Karpas-422 (cell line): Measurements from ENCODE around the gene KCNK4. TPM values are rescaled to one million over a fixed set of nuclear protein-coding genes. Genes with fewer than 3 reads are reported as not detected.
"Not testable (repeated sequence)": the region's sequence is repeated elsewhere in the genome, so short reads cannot be mapped to it uniquely, and the experiment has no call there.

Experiments used
- DNase-seq: peaks from one replicate; pipeline ENCODE4 v3.0.0-alpha.2; 2015
- H2AFZ ChIP-seq: fragments of 200-600 bp; sonication (generic); 2 replicates; pipeline ENCODE4 v1.6.1; 2014; ENCODE audit warnings: antibody characterized with exemption, low read length, mixed read lengths
- H3K27ac ChIP-seq: fragments of 200-600 bp; sonication (generic); 2 replicates; pipeline ENCODE4 v1.5.1; 2014; ENCODE audit warnings: mild to moderate bottlenecking, low read length, moderate library complexity
- H3K27me3 ChIP-seq: fragments of 200-600 bp; sonication (generic); 2 replicates; pipeline ENCODE4 v1.6.1; 2014; ENCODE audit warnings: low read length, mixed read lengths
- H3K36me3 ChIP-seq: fragments of 200-600 bp; sonication (generic); 2 replicates; pipeline ENCODE4 v1.6.1; 2014; ENCODE audit warnings: low read length, mixed read lengths; ENCODE audit not compliant: insufficient read depth
- H3K4me1 ChIP-seq: fragments of 200-600 bp; sonication (generic); 2 replicates; pipeline ENCODE4 v1.6.1; 2014; ENCODE audit warnings: mild to moderate bottlenecking, low read length, mixed read lengths
- H3K4me2 ChIP-seq: fragments of 200-600 bp; sonication (generic); 2 replicates; pipeline ENCODE4 v1.6.1; 2014; ENCODE audit warnings: low read length, low read depth, mild to moderate bottlenecking; ENCODE audit not compliant: poor library complexity, severe bottlenecking
- H3K4me3 ChIP-seq: fragments of 200-600 bp; sonication (generic); 2 replicates; pipeline ENCODE4 v1.5.1; 2014; ENCODE audit warnings: mild to moderate bottlenecking, antibody characterized with exemption, low read length, mixed read lengths
- H3K79me2 ChIP-seq: fragments of 200-600 bp; sonication (generic); 2 replicates; pipeline ENCODE4 v1.6.1; 2014; ENCODE audit warnings: mild to moderate bottlenecking, low read length, mixed read lengths
- H3K9ac ChIP-seq: fragments of 200-600 bp; sonication (generic); 2 replicates; pipeline ENCODE4 v1.6.0; 2014; ENCODE audit warnings: low read length
- H3K9me2 ChIP-seq: fragments of 200-600 bp; sonication (generic), shearing (Covaris generic); replicated peaks from 2 replicates; pipeline ENCODE4 v1.6.0; 2014; ENCODE audit warnings: mild to moderate bottlenecking, low read length, moderate library complexity; ENCODE audit not compliant: insufficient read depth
- H3K9me3 ChIP-seq: fragments of 300-700, 200-600 bp; sonication (generic); 2 replicates; pipeline ENCODE4 v1.6.1; 2014; ENCODE audit warnings: low read length, mixed read lengths
- H4K20me1 ChIP-seq: fragments of 200-600 bp; sonication (generic); 2 replicates; pipeline ENCODE4 v1.6.1; 2014; ENCODE audit warnings: mild to moderate bottlenecking, antibody characterized with exemption, low read length, low read depth; ENCODE audit not compliant: insufficient read depth
- total RNA-seq: library from RNA; depleted of rRNA; stranded (reverse); fragments of >200 nt; shearing (Covaris generic); gene quantifications from 2 replicates; pipeline ENCODE4 v1.2.3, GENCODE V29; 2014; ENCODE audit warnings: low replicate concordance

Gene KCNK4
- total RNA-seq, 1 experiment from 2014 or later = not detected

DNA sequence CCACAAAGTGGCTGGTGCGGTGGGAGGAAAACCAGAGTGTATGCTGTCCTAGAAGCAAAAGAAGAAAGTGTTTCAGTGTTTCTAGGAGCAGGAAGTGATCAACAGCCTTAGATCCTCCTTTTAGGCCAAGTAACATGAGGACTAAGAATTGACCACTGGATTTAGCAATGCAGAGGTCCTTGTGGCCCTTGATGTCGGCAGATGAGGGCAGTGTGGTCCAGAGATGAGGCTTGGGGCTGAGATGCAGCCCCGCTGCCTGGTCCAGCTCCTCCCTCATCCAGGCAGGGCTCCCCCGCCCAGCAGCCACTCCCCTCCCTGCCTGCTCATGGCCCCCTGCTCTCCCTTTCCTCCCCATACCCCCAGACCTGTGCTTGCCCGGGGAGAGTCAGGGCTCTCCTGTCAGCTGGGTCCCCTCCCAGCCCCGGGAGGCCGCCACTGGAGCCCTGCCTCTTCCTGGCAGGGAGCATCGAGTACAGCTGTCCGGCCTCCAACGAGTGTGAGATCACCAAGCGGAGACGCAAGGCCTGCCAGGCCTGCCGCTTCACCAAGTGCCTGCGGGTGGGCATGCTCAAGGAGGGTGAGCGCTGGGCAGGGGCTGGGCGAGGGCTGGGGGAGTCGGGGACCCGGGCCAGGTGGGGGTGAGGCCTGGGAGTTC lies 22.5 kb downstream of the KCNK4 start:
- Histone ChIP-seq H2AFZ (no peak overlapping the region), H3K9ac (0 out of 2 replicates have a peak overlapping the region, but pooled peaks have one; percentile 20), H4K20me1 (0 out of 2 replicates have a peak, but pooled peaks cover 5% of the 10 kb centered on the region), H3K36me3 (peaks cover 5% of the 10 kb centered on the region; the same call in 1 of the 2 replicates), H3K4me2 (no peak overlapping the region), H3K9me2 (no peaks in the 10 kb centered on the region), H3K4me1 (peaks cover 34% of the 10 kb centered on the region), H3K27me3 (no peaks in the 10 kb centered on the region), H3K27ac (no peak overlapping the region), H3K79me2 (peaks cover 20% of the 10 kb centered on the region), H3K4me3 (no peak overlapping the region), H3K9me3 (no peaks in the 10 kb centered on the region)
- no peak for DNase-seq

DNA sequence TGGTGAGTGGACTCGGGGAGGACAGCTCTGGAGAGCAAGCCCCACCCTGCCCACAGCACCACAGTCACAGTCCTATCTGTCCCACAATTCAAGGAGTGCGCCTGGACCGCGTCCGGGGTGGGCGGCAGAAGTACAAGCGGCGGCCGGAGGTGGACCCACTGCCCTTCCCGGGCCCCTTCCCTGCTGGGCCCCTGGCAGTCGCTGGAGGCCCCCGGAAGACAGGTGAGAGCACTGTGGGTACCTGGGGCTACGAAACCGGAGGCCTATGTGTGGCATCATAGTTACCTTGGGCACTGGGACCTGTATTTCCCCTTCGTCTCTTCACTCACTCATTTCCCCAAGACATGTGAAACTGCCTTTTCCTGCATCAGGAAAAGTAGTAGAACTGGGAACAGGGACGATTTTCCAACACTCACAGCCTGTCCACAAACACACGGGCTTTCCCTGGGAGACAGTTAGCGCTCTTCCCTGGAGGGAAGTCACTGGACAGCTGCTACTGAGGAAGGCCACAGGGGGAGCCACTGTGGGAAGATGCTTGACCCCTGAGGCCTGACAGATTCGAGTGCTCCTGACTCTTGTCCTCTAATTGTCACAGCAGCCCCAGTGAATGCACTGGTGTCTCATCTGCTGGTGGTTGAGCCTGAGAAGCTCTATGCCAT lies 23.2 kb downstream of the KCNK4 start:
- H3K27me3 ChIP-seq = no peaks in the 10 kb centered on the region
- no peak overlapping the region for H2AFZ ChIP-seq
- DNase-seq = no peak
- H3K9me3 ChIP-seq = no peaks in the 10 kb centered on the region
- H3K4me2 ChIP-seq = no peak overlapping the region
- no peaks in the 10 kb centered on the region for H3K9me2 ChIP-seq
- 0 out of 2 replicates have a peak, but pooled peaks cover 5% of the 10 kb centered on the region for H4K20me1 ChIP-seq
- peaks cover 5% of the 10 kb centered on the region; the same call in 1 of the 2 replicates for H3K36me3 ChIP-seq
- H3K79me2 ChIP-seq = peaks cover 24% of the 10 kb centered on the region
- H3K27ac ChIP-seq = no peak overlapping the region
- no peak overlapping the region for H3K4me3 ChIP-seq
- H3K9ac ChIP-seq = no peak overlapping the region
- H3K4me1 ChIP-seq = peaks cover 40% of the 10 kb centered on the region

DNA sequence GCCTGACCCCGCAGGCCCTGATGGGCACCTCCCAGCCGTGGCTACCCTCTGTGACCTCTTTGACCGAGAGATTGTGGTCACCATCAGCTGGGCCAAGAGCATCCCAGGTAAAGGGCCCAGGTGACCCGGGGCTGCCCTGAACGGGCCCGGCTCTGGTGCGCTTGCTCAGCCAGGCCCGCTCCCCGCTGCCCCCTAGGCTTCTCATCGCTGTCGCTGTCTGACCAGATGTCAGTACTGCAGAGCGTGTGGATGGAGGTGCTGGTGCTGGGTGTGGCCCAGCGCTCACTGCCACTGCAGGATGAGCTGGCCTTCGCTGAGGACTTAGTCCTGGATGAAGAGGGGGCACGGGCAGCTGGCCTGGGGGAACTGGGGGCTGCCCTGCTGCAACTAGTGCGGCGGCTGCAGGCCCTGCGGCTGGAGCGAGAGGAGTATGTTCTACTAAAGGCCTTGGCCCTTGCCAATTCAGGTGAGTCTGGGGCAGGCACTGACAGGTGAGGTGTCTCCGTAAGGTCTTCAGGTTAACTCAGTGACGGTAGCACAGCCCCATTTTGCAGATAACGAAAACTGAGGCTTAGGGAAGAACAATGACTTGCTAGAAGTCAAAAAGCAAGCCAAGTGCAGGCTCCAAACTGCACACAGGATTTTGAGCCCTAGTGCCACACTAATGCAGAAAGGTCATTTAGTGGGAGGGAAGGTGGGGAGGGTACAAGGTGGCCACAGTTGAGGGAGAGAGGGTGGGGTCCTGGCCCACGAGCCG lies 23.9 kb downstream of the KCNK4 start:
- Histone ChIP-seq H3K27me3 (no peaks in the 10 kb centered on the region), H3K9me2 (no peaks in the 10 kb centered on the region), H4K20me1 (0 out of 2 replicates have a peak, but pooled peaks cover 5% of the 10 kb centered on the region), H3K9ac (peak overlapping the region; percentile 94), H2AFZ (no peak overlapping the region), H3K4me3 (peak overlapping the region; percentile 93; the same call in 1 of the 2 replicates), H3K36me3 (peaks cover 5% of the 10 kb centered on the region; the same call in 1 of the 2 replicates), H3K9me3 (no peaks in the 10 kb centered on the region), H3K27ac (no peak overlapping the region), H3K79me2 (peaks cover 25% of the 10 kb centered on the region), H3K4me1 (peaks cover 44% of the 10 kb centered on the region), H3K4me2 (peak overlapping the region; percentile 96)
- no peak for DNase-seq

DNA sequence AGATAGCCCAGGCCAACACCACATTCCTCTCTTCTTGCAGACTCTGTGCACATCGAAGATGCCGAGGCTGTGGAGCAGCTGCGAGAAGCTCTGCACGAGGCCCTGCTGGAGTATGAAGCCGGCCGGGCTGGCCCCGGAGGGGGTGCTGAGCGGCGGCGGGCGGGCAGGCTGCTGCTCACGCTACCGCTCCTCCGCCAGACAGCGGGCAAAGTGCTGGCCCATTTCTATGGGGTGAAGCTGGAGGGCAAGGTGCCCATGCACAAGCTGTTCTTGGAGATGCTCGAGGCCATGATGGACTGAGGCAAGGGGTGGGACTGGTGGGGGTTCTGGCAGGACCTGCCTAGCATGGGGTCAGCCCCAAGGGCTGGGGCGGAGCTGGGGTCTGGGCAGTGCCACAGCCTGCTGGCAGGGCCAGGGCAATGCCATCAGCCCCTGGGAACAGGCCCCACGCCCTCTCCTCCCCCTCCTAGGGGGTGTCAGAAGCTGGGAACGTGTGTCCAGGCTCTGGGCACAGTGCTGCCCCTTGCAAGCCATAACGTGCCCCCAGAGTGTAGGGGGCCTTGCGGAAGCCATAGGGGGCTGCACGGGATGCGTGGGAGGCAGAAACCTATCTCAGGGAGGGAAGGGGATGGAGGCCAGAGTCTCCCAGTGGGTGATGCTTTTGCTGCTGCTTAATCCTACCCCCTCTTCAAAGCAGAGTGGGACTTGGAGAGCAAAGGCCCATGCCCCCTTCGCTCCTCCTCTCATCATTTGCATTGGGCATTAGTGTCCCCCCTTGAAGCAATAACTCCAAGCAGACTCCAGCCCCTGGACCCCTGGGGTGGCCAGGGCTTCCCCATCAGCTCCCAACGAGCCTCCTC lies 24.8 kb downstream of the KCNK4 start:
- H3K27ac ChIP-seq = peak overlapping the region; percentile 81
- H2AFZ ChIP-seq, H4K20me1 ChIP-seq, H3K9me3 ChIP-seq, DNase-seq, H3K27me3 ChIP-seq, H3K9me2 ChIP-seq: not testable (repeated sequence)
- H3K4me3 ChIP-seq = peak overlapping the region; percentile 93
- peaks cover 44% of the 10 kb centered on the region for H3K4me1 ChIP-seq
- H3K4me2 ChIP-seq = peak overlapping the region; percentile 96
- H3K9ac ChIP-seq = peak overlapping the region; percentile 94
- peaks cover 24% of the 10 kb centered on the region for H3K79me2 ChIP-seq
- peaks cover 11% of the 10 kb centered on the region; the same call in 1 of the 2 replicates for H3K36me3 ChIP-seq

DNA sequence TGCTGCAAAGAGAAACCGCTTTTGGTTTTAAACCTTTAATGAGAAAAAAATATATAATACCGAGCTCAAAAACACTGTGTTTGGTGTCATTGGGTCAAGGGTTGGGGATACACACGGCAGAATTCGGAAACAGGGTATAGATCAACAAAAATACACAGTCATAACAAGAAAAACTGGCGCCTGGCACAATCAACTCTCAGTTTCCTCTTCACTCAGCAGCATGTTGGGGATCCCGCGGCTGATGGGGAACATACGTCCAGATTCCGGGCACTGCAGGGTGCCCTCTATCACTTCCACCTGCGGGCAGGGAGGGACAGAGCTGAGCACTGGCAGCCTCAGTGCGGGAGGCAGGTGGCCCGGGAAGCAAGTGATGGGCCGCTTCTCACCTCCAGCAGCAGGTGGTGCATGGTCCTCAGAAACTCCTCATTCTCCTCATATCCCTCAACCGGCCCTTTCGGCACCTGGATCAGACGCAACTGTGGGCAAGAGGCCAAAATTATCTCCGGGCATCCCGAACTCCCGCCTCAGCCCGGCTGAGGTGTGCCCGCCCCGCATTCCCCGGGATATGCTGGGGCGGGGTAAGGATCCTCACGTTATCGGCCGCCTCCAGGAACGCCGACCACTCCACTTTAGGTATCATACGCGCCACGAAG lies 25.7 kb downstream of the KCNK4 start:
- DNase-seq = peak; percentile 78
- H3K4me3 ChIP-seq = peak overlapping the region; percentile 93

DNA sequence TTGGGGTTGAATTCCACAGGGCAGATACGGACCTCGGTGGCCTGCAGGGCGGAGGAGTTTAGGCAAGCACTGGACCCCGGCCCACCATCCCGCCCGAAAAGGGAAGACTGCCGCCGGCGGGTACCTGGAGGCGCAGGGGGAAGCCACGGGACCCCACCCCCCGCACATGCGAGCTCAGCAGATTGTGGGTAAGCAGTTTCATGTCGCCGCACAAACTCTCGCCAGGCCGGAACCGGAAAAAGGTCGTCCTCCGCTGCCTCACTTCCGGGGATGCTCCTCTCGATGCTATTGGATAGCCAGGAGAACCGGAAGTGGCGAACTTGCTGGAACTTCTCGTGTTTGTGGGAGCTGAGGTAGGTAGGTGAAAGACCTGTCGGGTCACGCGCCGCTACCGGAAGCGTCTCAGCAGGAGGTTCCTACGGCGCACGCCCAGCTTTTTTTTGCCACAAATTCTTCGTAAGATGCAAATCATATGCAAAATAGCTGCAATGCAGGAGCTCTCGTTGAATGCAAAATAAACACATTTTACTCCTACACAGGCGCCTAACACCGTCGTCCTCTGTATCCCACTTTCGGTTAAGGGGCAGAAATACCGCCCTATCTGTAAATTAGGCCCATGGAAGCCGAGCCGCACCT lies 26.3 kb downstream of the KCNK4 start, which contains the start of gene TRMT112:
Gene TRMT112 (minus strand): TSS at position 235 of the 636 bp plus-strand sequence. CDS start 33 bp downstream, at position 202.
- Histone ChIP-seq H3K4me2 (peak within 1 kb of the TSS; percentile 96), H4K20me1 (0 out of 2 replicates have a peak, but pooled peaks cover 5% of the 10 kb centered on the region), H3K27me3 (no peaks in the 10 kb centered on the region), H3K27ac (peak within 1 kb of the TSS; percentile 81), H3K4me1 (peaks cover 44% of the 10 kb centered on the region), H3K9me2 (no peaks in the 10 kb centered on the region), H3K9ac (peak within 1 kb of the TSS; percentile 99), H3K4me3 (peak within 1 kb of the TSS; percentile 93), H3K79me2 (peaks cover 21% of the 10 kb centered on the region), H2AFZ (no peak within 1 kb of the TSS), H3K36me3 (peaks cover 11% of the 10 kb centered on the region; the same call in 1 of the 2 replicates), H3K9me3 (no peaks in the 10 kb centered on the region)
- peak; percentile 99 for DNase-seq

More for the DNA sequence above, 25.7 kb downstream of the KCNK4 start:
- Histone ChIP-seq H3K9me3 (no peaks in the 10 kb centered on the region), H3K9me2 (no peaks in the 10 kb centered on the region), H3K79me2 (peaks cover 21% of the 10 kb centered on the region), H3K27ac (peak overlapping the region; percentile 81), H3K27me3 (no peaks in the 10 kb centered on the region), H3K9ac (peak overlapping the region; percentile 94), H4K20me1 (0 out of 2 replicates have a peak, but pooled peaks cover 5% of the 10 kb centered on the region), H3K4me1 (peaks cover 44% of the 10 kb centered on the region), H3K36me3 (peaks cover 11% of the 10 kb centered on the region; the same call in 1 of the 2 replicates), H2AFZ (no peak overlapping the region), H3K4me2 (peak overlapping the region; percentile 96)
